ENCODE data around the gene PDK4. TPM values are rescaled to one million over a fixed set of nuclear protein-coding genes. Genes with fewer than 3 reads are reported as not detected.

The PDK4 gene
- total RNA-seq, 6 donors from 2014 or later = 111 to 427 (median 160) TPM

- H3K27me3 ChIP-seq = no peaks in the 10 kb centered on the region
- no peak overlapping the region for H3K4me3 ChIP-seq
- DNase-seq (no peak), ATAC-seq (ENCODE audit: low FRiP score in 2 of 2) (no peak)
- TF ChIP-seq POLR2A (IDR thresholded peaks at IDR 0.05) (no peak), EP300 (IDR thresholded peaks at IDR 0.05) (peak in 2 of 4 donors; percentile 21 to 69), POLR2AphosphoS5 (IDR thresholded peaks at IDR 0.05) (peak in 1 of 2 donors; percentile 60)
- peaks cover 23 to 34% (median 28%) of the 10 kb centered on the region in 4 donors for H3K4me1 ChIP-seq
- H3K36me3 ChIP-seq = peaks cover 0 to 14% (median 5%) of the 10 kb centered on the region in 4 donors
- no peaks in the 10 kb centered on the region for H3K9me3 ChIP-seq
- H3K27ac ChIP-seq = peak overlapping the region in 1 of 4 donors; percentile 31
These were observed 2.8 kb upstream of the PDK4 start for GRCh38 chr7:95599069-95599468.

GRCh38 chr7:95598511-95598910 lies 2.2 kb upstream of the PDK4 start:
- WGBS, 2 donors = 52 to 54% methylated on average over 1 of the region's 1 CpG
- Histone ChIP-seq H3K9me3 (no peaks in the 10 kb centered on the region), H3K36me3 (peaks cover 0 to 19% (median 7%) of the 10 kb centered on the region in 4 donors), H3K4me3 (no peak overlapping the region), H3K27me3 (no peaks in the 10 kb centered on the region), H3K27ac (peak overlapping the region in 1 of 4 donors; percentile 31), H3K4me1 (peaks cover 21 to 34% (median 28%) of the 10 kb centered on the region in 4 donors)
- ATAC-seq (ENCODE audit: low FRiP score in 2 of 2) (no peak), DNase-seq (no peak)
- TF ChIP-seq EP300 (IDR thresholded peaks at IDR 0.05) (no peak), CTCF (IDR thresholded peaks at IDR 0.05) (no peak), POLR2AphosphoS5 (IDR thresholded peaks at IDR 0.05) (no peak), POLR2A (IDR thresholded peaks at IDR 0.05) (no peak)

GRCh38 chr7:95595746-95596197 lies 544 bp downstream of the PDK4 start:
- peak overlapping the region; percentile 95 to 99 (median 97) for H3K27ac ChIP-seq
- H3K36me3 ChIP-seq = peaks cover 16 to 47% (median 26%) of the 10 kb centered on the region in 4 donors
- 17 to 24% methylated on average over 7 to 8 of the region's 8 CpGs for WGBS, 2 donors
- no peaks in the 10 kb centered on the region for H3K9me3 ChIP-seq
- peaks cover 23 to 39% (median 29%) of the 10 kb centered on the region in 4 donors for H3K4me1 ChIP-seq
- ATAC-seq (ENCODE audit: low FRiP score in 2 of 2) (peak in 1 of 2 donors; percentile 1), DNase-seq (no peak)
- H3K27me3 ChIP-seq = no peaks in the 10 kb centered on the region
- no peak for TF ChIP-seq CTCF (IDR thresholded peaks at IDR 0.05)
- TF ChIP-seq EP300 (IDR thresholded peaks at IDR 0.05) = no peak
- no peak for TF ChIP-seq POLR2A (IDR thresholded peaks at IDR 0.05)
- TF ChIP-seq POLR2AphosphoS5 (IDR thresholded peaks at IDR 0.05) = no peak
- peak overlapping the region; percentile 69 to 88 (median 77) for H3K4me3 ChIP-seq

- no peaks in the 10 kb centered on the region for H3K9me3 ChIP-seq
These were observed 2.1 kb downstream of the PDK4 start for GRCh38 chr7:95594185-95594584.

GRCh38 chr7:95593343-95593742 lies 3.0 kb downstream of the PDK4 start:
- H3K36me3 ChIP-seq = peaks cover 21 to 71% (median 40%) of the 10 kb centered on the region in 4 donors
- ATAC-seq (ENCODE audit: low FRiP score in 2 of 2) (no peak), DNase-seq (no peak)
- peak overlapping the region; percentile 95 to 99 (median 97) for H3K27ac ChIP-seq
- H3K4me3 ChIP-seq = peak overlapping the region; percentile 69 to 88 (median 77)
- H3K9me3 ChIP-seq = no peaks in the 10 kb centered on the region
- no peaks in the 10 kb centered on the region for H3K27me3 ChIP-seq
- TF ChIP-seq EP300 (IDR thresholded peaks at IDR 0.05) (no peak), POLR2AphosphoS5 (IDR thresholded peaks at IDR 0.05) (no peak)
- 67 to 80% methylated on average over 2 of the region's 2 CpGs for WGBS, 2 donors
- peaks cover 29 to 42% (median 37%) of the 10 kb centered on the region in 4 donors for H3K4me1 ChIP-seq

More at GRCh38 chr7:95594185-95594584, 2.1 kb downstream of the PDK4 start:
- ATAC-seq (ENCODE audit: low FRiP score in 2 of 2) = no peak
- peaks cover 29 to 45% (median 40%) of the 10 kb centered on the region in 4 donors for H3K4me1 ChIP-seq
- peak overlapping the region; percentile 69 to 88 (median 77) for H3K4me3 ChIP-seq
- TF ChIP-seq POLR2AphosphoS5 (IDR thresholded peaks at IDR 0.05) (peak in 1 of 2 donors; percentile 47), EP300 (IDR thresholded peaks at IDR 0.05) (no peak), CTCF (IDR thresholded peaks at IDR 0.05) (no peak), POLR2A (IDR thresholded peaks at IDR 0.05) (peak in 1 of 4 donors; percentile 17)
- no peak for DNase-seq
- H3K27ac ChIP-seq = peak overlapping the region; percentile 95 to 99 (median 97)
- H3K36me3 ChIP-seq = peaks cover 19 to 63% (median 31%) of the 10 kb centered on the region in 4 donors
- no peaks in the 10 kb centered on the region for H3K27me3 ChIP-seq

DNA sequence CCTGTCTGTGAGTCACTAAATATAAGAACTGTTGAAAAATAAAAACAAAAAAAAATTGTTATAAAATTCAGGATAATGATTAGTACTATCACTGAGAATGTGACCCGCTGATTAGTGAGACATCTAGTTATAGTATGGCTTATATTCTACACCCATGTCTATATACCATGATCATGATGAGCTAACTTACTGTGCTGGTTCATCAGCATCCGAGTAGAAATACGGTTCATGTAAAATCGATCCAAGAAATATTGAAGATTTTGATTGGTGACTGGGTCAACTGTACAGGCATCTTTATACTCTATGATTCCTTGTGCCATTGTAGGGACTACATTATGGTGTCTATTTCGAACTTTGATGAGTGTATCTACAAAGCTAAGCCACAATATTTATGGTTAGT lies 3.7 kb downstream of the PDK4 start:
- ATAC-seq (ENCODE audit: low FRiP score in 2 of 2) = no peak
- TF ChIP-seq EP300 (IDR thresholded peaks at IDR 0.05) = no peak
- TF ChIP-seq POLR2A (IDR thresholded peaks at IDR 0.05) = peak in 1 of 4 donors; percentile 11
- H3K36me3 ChIP-seq = peaks cover 25 to 79% (median 43%) of the 10 kb centered on the region in 4 donors
- peak overlapping the region in 3 of 4 donors; percentile 95 to 99 (median 99) for H3K27ac ChIP-seq
- H3K4me3 ChIP-seq = peak overlapping the region; percentile 18 to 88 (median 74)
- no peak for DNase-seq
- no peaks in the 10 kb centered on the region for H3K27me3 ChIP-seq
- peaks cover 29 to 41% (median 33%) of the 10 kb centered on the region in 4 donors for H3K4me1 ChIP-seq
- 90 to 93% methylated on average over 5 of the region's 5 CpGs for WGBS, 2 donors
- H3K9me3 ChIP-seq = no peaks in the 10 kb centered on the region
